HCT116 (cell line): Measurements from ENCODE around the gene ZMYND12. TPM values are rescaled to one million over a fixed set of nuclear protein-coding genes. Genes with fewer than 3 reads are reported as not detected.
"Not testable (repeated sequence)": the region's sequence is repeated elsewhere in the genome, so short reads cannot be mapped to it uniquely, and the experiment has no call there.

Experiments used
- ATAC-seq: fragments of 200-7000 bp; cut with Tn5 transposase; 2 replicates; pipeline ENCODE4 v1.9.1; 2020; ENCODE audit warnings: mild to moderate bottlenecking, moderate library complexity
- BruUV-seq: library from RNA; stranded (reverse); fragments of 400-500 nt; replicated peaks from 2 replicates; lab custom pipeline; 2021; lab: Mats Ljungman, UMichigan
- CTCF ChIA-PET: fragments of 300-600 bp; sonication (Branson Sonifier 250); formaldehyde crosslinking; loops from one replicate; lab custom pipeline; 2021; ENCODE audit warnings: antibody characterized with exemption; lab: Charles Lee
- POLR2A ChIA-PET: fragments of 300-600, 350-600 bp; sonication (Branson Sonifier 250); formaldehyde crosslinking; loops from one replicate; lab custom pipeline; 2021; ENCODE audit warnings: antibody characterized with exemption; lab: Charles Lee
- RAD21 ChIA-PET, 2 experiments: fragments of 300-600 bp; sonication (Branson Sonifier 250); formaldehyde crosslinking; loops; one replicate each; lab custom pipeline; 2023; ENCODE audit warnings: low total read pairs in 2 of 2; ENCODE audit not compliant: uncharacterized antibody in 2 of 2, unreplicated experiment in 2 of 2, low non-redundant PET in 1 of 2; lab: Charles Lee
- DNase-seq: peaks from one replicate; pipeline ENCODE4 v3.0.0-alpha.2; 2010; ENCODE audit warnings: low read depth, low spot score
- H2AFZ ChIP-seq: fragments of 200-600 bp; shearing (Covaris generic), sonication (generic); 2 replicates; pipeline ENCODE4 v1.6.1; 2017; ENCODE audit warnings: low read depth, mixed run types, mixed read lengths, antibody characterized with exemption, low read length; ENCODE audit not compliant: poor library complexity, severe bottlenecking
- H3K27ac ChIP-seq: 2 replicates; pipeline ENCODE4 v1.5.1; 2012; ENCODE audit warnings: low read depth, low read length
- H3K27me3 ChIP-seq: fragments of 200-600 bp; sonication (generic); 2 replicates; pipeline ENCODE4 v1.6.1; 2016; ENCODE audit warnings: mixed run types, low read length, mixed read lengths; ENCODE audit not compliant: insufficient read depth
- H3K36me3 ChIP-seq, 2 experiments: fragments of 200-500 bp in 1 of 2; fragments of 200-600 bp in 1 of 2; sonication (Bioruptor generic) in 1 of 2; sonication (generic) in 1 of 2; 2 replicates each; pipeline versions ENCODE4 v1.5.1 to v1.6.1; 2014 to 2016; ENCODE audit warnings: low read length in 2 of 2, inconsistent platforms in 1 of 2, mixed read lengths in 1 of 2, mixed run types in 1 of 2; ENCODE audit not compliant: insufficient read depth in 2 of 2, control insufficient read depth in 1 of 2
- H3K4me1 ChIP-seq, 2 experiments: fragments of 200-600 bp in 1 of 2; sonication (generic) in 1 of 2; 2 replicates each; pipeline versions ENCODE4 v1.5.1 to v1.6.1; 2012 to 2017; ENCODE audit warnings: low read length in 2 of 2, inconsistent platforms in 1 of 2, mild to moderate bottlenecking in 1 of 2, mixed read lengths in 1 of 2, mixed run types in 1 of 2, moderate library complexity in 1 of 2; ENCODE audit not compliant: insufficient read depth in 2 of 2, control insufficient read depth in 1 of 2
- H3K4me2 ChIP-seq: fragments of 200-600 bp; sonication (generic); 2 replicates; pipeline ENCODE4 v1.6.1; 2017; ENCODE audit warnings: mixed run types, low read length, mixed read lengths
- H3K4me3 ChIP-seq, 2 experiments: fragments of 200-600 bp in 1 of 2; sonication (generic) in 1 of 2; replicated peaks in 1 of 2; 2 replicates each; pipeline ENCODE4 v1.5.1; 2011 to 2016; ENCODE audit warnings: low read length in 2 of 2, control low read depth in 1 of 2, low read depth in 1 of 2, mild to moderate bottlenecking in 1 of 2, mixed read lengths in 1 of 2, mixed run types in 1 of 2
- H3K79me2 ChIP-seq: fragments of 200-600 bp; sonication (generic); 2 replicates; pipeline ENCODE4 v1.6.1; 2017; ENCODE audit warnings: mild to moderate bottlenecking, mixed run types, low read length, moderate library complexity, mixed read lengths; ENCODE audit not compliant: insufficient read depth
- H3K9ac ChIP-seq: fragments of 200-600 bp; sonication (generic); 2 replicates; pipeline ENCODE4 v1.6.1; 2016; ENCODE audit warnings: low read length, mixed read lengths
- H3K9me2 ChIP-seq: fragments of 200-600 bp; sonication (generic), shearing (Covaris generic); 2 replicates; pipeline ENCODE4 v1.6.1; 2017; ENCODE audit warnings: mixed run types, mild to moderate bottlenecking, moderate library complexity; ENCODE audit not compliant: insufficient read depth
- H3K9me3 ChIP-seq, 2 experiments: fragments of 200-500 bp in 1 of 2; fragments of 200-600 bp in 1 of 2; sonication (Bioruptor generic) in 1 of 2; sonication (generic) in 1 of 2; 2 replicates each; pipeline ENCODE4 v1.6.1; 2014 to 2017; ENCODE audit warnings: low read length in 2 of 2, mixed read lengths in 2 of 2, inconsistent platforms in 1 of 2, low read depth in 1 of 2, mild to moderate bottlenecking in 1 of 2, mixed run types in 1 of 2, moderate library complexity in 1 of 2; ENCODE audit not compliant: control insufficient read depth in 1 of 2, insufficient read depth in 1 of 2
- H4K20me1 ChIP-seq: fragments of 200-600 bp; sonication (generic), shearing (Covaris generic); 2 replicates; pipeline ENCODE4 v1.6.1; 2017; ENCODE audit warnings: mixed run types, mild to moderate bottlenecking, moderate library complexity; ENCODE audit not compliant: insufficient read depth
- CTCF ChIP-seq, 3 experiments: fragments of 200-600 bp in 1 of 3; sonication (generic) in 1 of 3; IDR thresholded peaks in 2 of 3; conservative IDR thresholded peaks in 1 of 3; 2 replicates each; pipeline ENCODE4 v1.5.1; 2012 to 2017; ENCODE audit warnings: low read depth in 2 of 3, low read length in 2 of 3, antibody characterized with exemption in 1 of 3, borderline replicate concordance in 1 of 3, control low read depth in 1 of 3, mild to moderate bottlenecking in 1 of 3, mixed read lengths in 1 of 3, mixed run types in 1 of 3, moderate library complexity in 1 of 3; ENCODE audit not compliant: insufficient read depth in 1 of 3
- MAX ChIP-seq: IDR thresholded peaks from 2 replicates; pipeline ENCODE4 v1.6.1; 2012
- POLR2AphosphoS5 ChIP-seq: IDR thresholded peaks from 2 replicates; pipeline ENCODE4 v1.6.1; 2011; ENCODE audit warnings: mild to moderate bottlenecking, low read depth, low read length, moderate library complexity
- intact Hi-C: fragments of 100-400 bp; cut with micrococcal nuclease; formaldehyde crosslinking; loops from 2 replicates; pipeline ENCODE4 v1.10.0; 2022
- total RNA-seq: library from RNA; stranded (reverse); gene quantifications from one replicate; pipeline ENCODE4 v1.2.1, GENCODE V29; 2021; ENCODE audit not compliant: unreplicated experiment

Gene ZMYND12
- total RNA-seq, 1 experiment from 2014 or later, result 0.25 TPM

GRCh38 chr1:42477775-42478174 is 22.0 kb upstream of the ZMYND12 start:
- Histone ChIP-seq H2AFZ (no peak overlapping the region), H3K9me3 (no peaks in the 10 kb centered on the region), H3K4me3 (no peak overlapping the region), H3K79me2 (no peaks in the 10 kb centered on the region), H3K9ac (no peak overlapping the region), H3K9me2 (no peaks in the 10 kb centered on the region), H3K4me2 (no peak overlapping the region), H3K27me3 (no peaks in the 10 kb centered on the region), H3K4me1 (peaks cover 0 to 5% of the 10 kb centered on the region in 2 experiments; a peak in 1 of 4 replicates), H4K20me1 (no peaks in the 10 kb centered on the region), H3K36me3 (no peaks in the 10 kb centered on the region), H3K27ac (no peak overlapping the region)
- ChIA-PET CTCF (no interaction called here), RAD21 (no interaction called here), POLR2A (no interaction called here)
- DNase-seq (no peak), ATAC-seq (no peak)
- intact Hi-C loops, result no loop called here
- BruUV-seq, result no TSS peak
- TF ChIP-seq POLR2AphosphoS5, result no peak
- TF ChIP-seq CTCF (IDR thresholded peaks at IDR 0.05 in 2 of 3, conservative IDR thresholded peaks at IDR 0.05 in 1 of 3; ENCODE audit: borderline replicate concordance in 1 of 3, insufficient read depth in 1 of 3, low read depth in 2 of 3, low read length in 2 of 3), result no peak
- no peak for TF ChIP-seq MAX

GRCh38 chr1:42477354-42477753 is 21.5 kb upstream of the ZMYND12 start:
- H3K79me2 ChIP-seq, H3K27me3 ChIP-seq, H3K27ac ChIP-seq, H3K4me2 ChIP-seq, POLR2A ChIA-PET, ATAC-seq, intact Hi-C loops, CTCF ChIA-PET, H3K4me3 ChIP-seq, BruUV-seq, H3K4me1 ChIP-seq, H3K36me3 ChIP-seq, H3K9ac ChIP-seq, DNase-seq, H3K9me3 ChIP-seq, H3K9me2 ChIP-seq, RAD21 ChIA-PET, H2AFZ ChIP-seq, H4K20me1 ChIP-seq: not testable (repeated sequence)
